ENCODE data around the gene WNT6. TPM values are rescaled to one million over a fixed set of nuclear protein-coding genes. Genes with fewer than 3 reads are reported as not detected.

The WNT6 gene
- polyA plus RNA-seq, 1 experiment: not detected

DNA sequence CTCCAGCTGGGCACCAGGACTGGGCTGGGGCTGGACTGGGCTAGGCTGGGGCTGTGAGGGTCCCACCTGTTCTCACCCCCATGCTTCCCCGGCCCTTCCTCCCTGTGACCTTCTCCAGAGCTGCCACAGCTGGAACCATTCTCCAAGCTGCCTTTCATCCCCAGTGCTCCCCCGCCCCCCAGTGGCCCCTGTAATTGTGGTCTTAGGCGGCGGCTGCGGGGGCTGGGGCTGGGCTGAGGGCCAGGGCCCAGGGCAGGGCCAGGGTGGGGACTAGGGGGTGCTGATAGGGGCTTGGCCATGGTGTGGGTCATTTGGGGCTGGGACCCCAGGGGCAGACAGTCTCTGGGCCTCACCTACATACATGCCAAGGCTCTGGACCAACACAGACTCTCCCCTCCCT is 18.3 kb downstream of the WNT6 start:
- H3K27me3 ChIP-seq (ENCODE audit: control insufficient read depth, insufficient read depth, low read length): peaks cover 62% of the 10 kb centered on the region
- no peaks in the 10 kb centered on the region for H3K36me3 ChIP-seq (ENCODE audit: control insufficient read depth, insufficient read depth, low read length)
- no peak for DNase-seq (ENCODE audit: low read depth)
- ChIA-PET POLR2A (interaction anchor here (0.7 kb wide), 1 partner anchor 33 kb away, joined by 5 read pairs; no protein-coding TSS in a partner anchor), CTCF (interaction anchor here (0.9 to 22.2 kb wide), 7 partner anchors 16 to 281 kb away, joined by 3 to 726 read pairs (median 4); partner anchors contain the start of gene WNT6)
- TF ChIP-seq CTCF (IDR thresholded peaks at IDR 0.05; ENCODE audit: insufficient read depth, low read depth, low read length): no peak
- H3K4me3 ChIP-seq (ENCODE audit: low read depth, low read length): no peak overlapping the region

- DNase-seq (ENCODE audit: low read depth): no peak
- no peaks in the 10 kb centered on the region for H3K36me3 ChIP-seq (ENCODE audit: control insufficient read depth, insufficient read depth, low read length)
- CTCF ChIA-PET: interaction anchor here (0.9 to 22.2 kb wide), 5 partner anchors 16 to 281 kb away, joined by 3 to 726 read pairs (median 4); partner anchors contain the start of gene WNT6
- no peak overlapping the region for H3K4me3 ChIP-seq (ENCODE audit: low read depth, low read length)
- no peak for TF ChIP-seq CTCF (IDR thresholded peaks at IDR 0.05; ENCODE audit: insufficient read depth, low read depth, low read length)
- H3K27me3 ChIP-seq (ENCODE audit: control insufficient read depth, insufficient read depth, low read length): peaks cover 60% of the 10 kb centered on the region
- POLR2A ChIA-PET: interaction anchor here (0.7 kb wide), 1 partner anchor 34 kb away, joined by 5 read pairs; no protein-coding TSS in a partner anchor
Measured at GRCh38 chr2:218878486-218878885, 18.9 kb downstream of the WNT6 start.

- Histone ChIP-seq H3K36me3 (ENCODE audit: control insufficient read depth, insufficient read depth, low read length) (no peaks in the 10 kb centered on the region), H3K4me3 (ENCODE audit: low read depth, low read length) (no peak overlapping the region), H3K27me3 (ENCODE audit: control insufficient read depth, insufficient read depth, low read length) (peaks cover 61% of the 10 kb centered on the region)
- no peak for DNase-seq (ENCODE audit: low read depth)
- no peak for TF ChIP-seq CTCF (IDR thresholded peaks at IDR 0.05; ENCODE audit: insufficient read depth, low read depth, low read length)
- ChIA-PET POLR2A (no interaction called here), CTCF (interaction anchor here (0.9 to 22.2 kb wide), 4 partner anchors 17 to 101 kb away, joined by 3 to 726 read pairs (median 44); partner anchors contain the start of gene WNT6)
Measured at GRCh38 chr2:218878926-218879761, 19.5 kb downstream of the WNT6 start.

DNA sequence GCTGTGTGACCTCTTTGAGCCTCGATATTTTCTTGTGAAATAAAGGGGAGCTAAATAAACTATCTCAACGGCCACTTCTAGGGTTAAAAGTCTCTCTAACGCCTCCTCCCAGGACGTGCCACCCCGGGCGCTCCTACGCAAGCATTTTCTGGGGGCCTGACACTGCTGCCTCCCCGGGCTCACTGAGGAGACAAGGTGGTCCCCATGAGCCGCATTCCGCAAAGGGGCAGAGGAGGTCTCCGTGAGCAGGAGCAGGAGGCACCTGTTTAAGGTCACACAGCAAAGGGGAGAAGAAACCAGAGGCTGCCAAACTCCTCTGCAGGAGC is 20.1 kb downstream of the WNT6 start:
- Histone ChIP-seq H3K36me3 (ENCODE audit: control insufficient read depth, insufficient read depth, low read length) (no peaks in the 10 kb centered on the region), H3K27me3 (ENCODE audit: control insufficient read depth, insufficient read depth, low read length) (peaks cover 56% of the 10 kb centered on the region), H3K4me3 (ENCODE audit: low read depth, low read length) (no peak overlapping the region)
- ChIA-PET CTCF (interaction anchor here (22.2 kb wide), 1 partner anchor 16 kb away, joined by 726 read pairs; no protein-coding TSS in a partner anchor), POLR2A (no interaction called here)
- DNase-seq (ENCODE audit: low read depth): no peak
- no peak for TF ChIP-seq CTCF (IDR thresholded peaks at IDR 0.05; ENCODE audit: insufficient read depth, low read depth, low read length)

GRCh38 chr2:218880102-218880858 is 20.7 kb downstream of the WNT6 start, which contains the start of gene WNT10A:
Gene WNT10A, plus strand, starts transcription at chr2:218880852. Its CDS starts 144 bp downstream, at chr2:218880996.
- no peak for TF ChIP-seq CTCF (IDR thresholded peaks at IDR 0.05; ENCODE audit: insufficient read depth, low read depth, low read length)
- Histone ChIP-seq H3K36me3 (ENCODE audit: control insufficient read depth, insufficient read depth, low read length) (no peaks in the 10 kb centered on the region), H3K27me3 (ENCODE audit: control insufficient read depth, insufficient read depth, low read length) (peaks cover 58% of the 10 kb centered on the region), H3K4me3 (ENCODE audit: low read depth, low read length) (no peak within 1 kb of the TSS)
- ChIA-PET CTCF (interaction anchor here (1.6 to 22.2 kb wide), 2 partner anchors 16 to 28 kb away, joined by 4 to 726 read pairs; no protein-coding TSS in a partner anchor), POLR2A (no interaction called here)
- no peak for DNase-seq (ENCODE audit: low read depth)
